ENCODE data around the gene SAMD15.

The SAMD15 gene

DNA sequence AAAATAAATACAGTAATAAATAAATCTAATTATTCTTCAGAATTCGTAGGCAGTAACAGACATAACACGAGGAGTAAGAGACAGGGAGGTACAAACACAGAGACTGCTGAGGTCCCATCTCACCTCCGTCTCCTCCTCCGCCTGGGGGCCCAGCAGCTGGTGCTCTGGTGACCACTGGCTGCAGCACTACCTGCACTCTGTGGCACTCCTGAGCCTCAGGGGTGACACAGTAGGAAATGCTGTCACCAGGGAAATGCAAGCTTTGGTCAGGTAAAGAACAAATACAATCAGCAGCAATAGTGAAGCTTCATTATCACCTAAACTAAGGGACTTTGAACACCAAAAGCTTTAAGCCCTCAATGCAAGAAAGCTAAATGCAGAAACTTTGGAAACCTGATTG, 36.8 kb upstream of the SAMD15 start:
- H3K4me3 ChIP-seq (ENCODE audit: low read depth, low read length) = no peak overlapping the region
- TF ChIP-seq, protein P1, sequence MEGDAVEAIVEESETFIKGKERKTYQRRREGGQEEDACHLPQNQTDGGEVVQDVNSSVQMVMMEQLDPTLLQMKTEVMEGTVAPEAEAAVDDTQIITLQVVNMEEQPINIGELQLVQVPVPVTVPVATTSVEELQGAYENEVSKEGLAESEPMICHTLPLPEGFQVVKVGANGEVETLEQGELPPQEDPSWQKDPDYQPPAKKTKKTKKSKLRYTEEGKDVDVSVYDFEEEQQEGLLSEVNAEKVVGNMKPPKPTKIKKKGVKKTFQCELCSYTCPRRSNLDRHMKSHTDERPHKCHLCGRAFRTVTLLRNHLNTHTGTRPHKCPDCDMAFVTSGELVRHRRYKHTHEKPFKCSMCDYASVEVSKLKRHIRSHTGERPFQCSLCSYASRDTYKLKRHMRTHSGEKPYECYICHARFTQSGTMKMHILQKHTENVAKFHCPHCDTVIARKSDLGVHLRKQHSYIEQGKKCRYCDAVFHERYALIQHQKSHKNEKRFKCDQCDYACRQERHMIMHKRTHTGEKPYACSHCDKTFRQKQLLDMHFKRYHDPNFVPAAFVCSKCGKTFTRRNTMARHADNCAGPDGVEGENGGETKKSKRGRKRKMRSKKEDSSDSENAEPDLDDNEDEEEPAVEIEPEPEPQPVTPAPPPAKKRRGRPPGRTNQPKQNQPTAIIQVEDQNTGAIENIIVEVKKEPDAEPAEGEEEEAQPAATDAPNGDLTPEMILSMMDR (IDR thresholded peaks at IDR 0.05; ENCODE audit: borderline replicate concordance, insufficient read depth, low read depth, low read length) = no peak

GRCh38 chr14:77342726-77343397, 34.3 kb upstream of the SAMD15 start:
- no peak overlapping the region for H3K4me3 ChIP-seq (ENCODE audit: low read depth, low read length)
- TF ChIP-seq, protein P1 (IDR thresholded peaks at IDR 0.05; ENCODE audit: borderline replicate concordance, insufficient read depth, low read depth, low read length) = no peak

DNA sequence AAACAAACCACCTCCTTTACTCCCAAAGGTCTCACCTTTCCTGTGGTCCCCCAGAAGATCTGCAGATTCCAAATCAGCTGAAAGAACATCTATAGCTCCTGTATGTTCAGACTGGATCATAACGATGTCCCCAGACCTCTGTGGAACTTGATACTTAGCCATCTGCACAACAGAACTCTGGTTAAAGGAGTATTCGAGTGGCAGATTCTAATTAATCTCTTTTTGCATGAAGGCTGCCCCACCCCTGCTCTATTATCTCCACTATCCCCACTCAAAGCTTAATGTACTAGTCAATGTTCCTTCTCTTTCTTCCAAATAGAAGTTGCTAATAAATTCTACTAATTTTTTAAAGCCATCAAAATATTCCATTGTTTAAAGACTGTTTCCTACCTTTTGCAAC, 33.5 kb upstream of the SAMD15 start:
- H3K4me3 ChIP-seq (ENCODE audit: low read depth, low read length) = no peak overlapping the region
- TF ChIP-seq, protein P1 (IDR thresholded peaks at IDR 0.05; ENCODE audit: borderline replicate concordance, insufficient read depth, low read depth, low read length) = no peak

DNA sequence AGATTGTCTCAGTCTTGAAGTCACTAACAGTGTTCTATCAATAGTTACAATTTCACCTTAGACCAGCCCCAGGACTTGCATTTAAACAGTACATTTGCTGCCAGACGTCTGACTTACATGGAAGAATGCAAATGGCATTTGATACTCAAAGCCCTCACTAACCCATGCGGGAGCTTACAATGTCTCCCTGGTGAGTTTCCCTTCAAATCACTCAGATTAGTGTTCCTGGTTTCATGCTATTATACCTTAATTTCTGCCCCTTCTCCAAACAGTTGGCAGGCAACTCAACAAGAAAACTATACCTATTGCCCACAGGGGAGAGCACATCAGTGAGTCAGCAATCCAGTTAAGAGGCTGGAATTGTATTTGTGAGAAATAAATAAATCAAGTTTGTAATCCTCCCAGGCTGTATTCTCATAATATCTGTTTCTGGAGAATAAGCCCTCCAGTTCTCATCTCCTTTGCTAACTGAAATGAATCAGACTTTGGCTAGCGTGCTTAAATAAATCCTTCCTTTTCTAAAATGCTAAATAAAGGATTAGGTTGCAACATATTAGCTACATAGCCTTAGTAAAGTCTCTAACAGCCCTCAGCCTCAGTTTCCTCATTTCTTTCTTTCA, 32.7 kb upstream of the SAMD15 start:
- TF ChIP-seq, protein P1 (IDR thresholded peaks at IDR 0.05; ENCODE audit: borderline replicate concordance, insufficient read depth, low read depth, low read length) = no peak
- H3K4me3 ChIP-seq (ENCODE audit: low read depth, low read length) = no peak overlapping the region

DNA sequence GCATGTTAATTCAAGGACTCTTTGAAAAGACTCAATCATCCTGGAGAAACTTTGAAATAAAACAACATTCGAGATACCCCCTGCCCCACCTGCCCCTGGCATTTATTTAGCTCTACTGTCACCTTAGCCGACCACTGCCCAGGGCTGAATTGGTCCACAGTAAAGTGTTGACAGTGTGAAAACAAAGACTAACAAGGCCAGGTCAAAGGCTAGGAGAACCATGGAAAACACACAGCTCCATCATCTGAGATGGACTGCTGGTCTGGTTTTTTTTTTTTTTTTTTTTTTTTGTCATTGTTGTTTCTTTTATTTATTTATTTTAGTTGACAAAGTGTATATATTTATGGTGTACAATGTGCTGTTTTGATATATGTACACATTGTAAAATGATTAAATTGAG, 30.7 kb upstream of the SAMD15 start:
- TF ChIP-seq, protein P1 (IDR thresholded peaks at IDR 0.05; ENCODE audit: borderline replicate concordance, insufficient read depth, low read depth, low read length) = no peak
- no peak overlapping the region for H3K4me3 ChIP-seq (ENCODE audit: low read depth, low read length)

- TF ChIP-seq, protein P1 (IDR thresholded peaks at IDR 0.05; ENCODE audit: borderline replicate concordance, insufficient read depth, low read depth, low read length) = no peak
- H3K4me3 ChIP-seq (ENCODE audit: low read depth, low read length) = no peak overlapping the region
Observed at GRCh38 chr14:77347751-77348150, 29.4 kb upstream of the SAMD15 start.

Data from GM12875 (cell line).